ENCODE measurements around the gene TMEM89.

Gene TMEM89

DNA sequence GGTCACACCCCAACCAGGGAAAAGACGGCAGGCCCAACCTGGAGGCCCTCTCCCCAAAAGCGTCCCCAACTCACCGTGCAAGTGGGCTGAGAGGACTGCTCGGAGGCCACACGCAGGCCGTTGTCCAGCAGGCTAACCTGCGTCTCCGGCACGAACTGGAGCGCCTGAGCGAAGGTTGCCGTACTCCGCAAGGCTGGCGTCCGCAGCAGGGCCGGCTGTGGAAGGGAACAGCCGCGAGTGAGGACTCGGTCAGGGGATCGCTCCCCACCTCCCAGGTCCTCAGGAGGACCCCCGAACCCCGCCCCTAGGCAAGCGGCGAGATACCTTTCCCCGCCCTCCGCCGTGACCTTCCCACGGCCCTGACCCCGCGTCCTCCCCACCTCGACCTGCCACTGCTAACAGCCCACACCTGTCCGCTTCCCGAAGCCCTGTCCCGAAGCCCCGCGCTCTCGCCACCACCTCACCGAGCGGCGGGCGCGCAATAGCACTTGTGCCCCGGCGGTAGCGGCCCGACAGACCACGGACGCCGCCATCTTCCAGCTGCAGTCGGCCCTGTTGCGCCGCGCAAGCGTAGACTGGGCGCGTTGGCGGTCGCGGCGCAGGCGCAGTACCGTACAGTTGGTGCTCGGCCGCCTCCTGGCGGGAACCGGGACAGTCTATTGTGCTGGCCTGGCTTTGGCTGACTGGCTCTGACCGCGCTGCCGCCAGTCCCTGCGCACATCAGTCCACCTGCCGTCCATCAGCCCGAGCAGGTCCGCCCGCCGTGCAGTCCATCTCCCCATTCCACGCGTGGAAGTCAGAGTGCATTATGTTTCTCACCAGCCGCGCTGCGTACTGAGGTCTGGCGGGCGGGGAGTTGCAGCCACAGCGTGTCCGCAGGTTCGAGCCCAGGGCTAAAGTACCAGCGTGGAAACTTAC, 12.2 kb downstream of the TMEM89 start, which contains the start of gene UQCRC1:
Gene UQCRC1 (minus strand): TSS at position 559 of the 918 bp plus-strand sequence. CDS start 26 bp downstream, at position 533.
- DNase-seq = peak; percentile 96

DNA sequence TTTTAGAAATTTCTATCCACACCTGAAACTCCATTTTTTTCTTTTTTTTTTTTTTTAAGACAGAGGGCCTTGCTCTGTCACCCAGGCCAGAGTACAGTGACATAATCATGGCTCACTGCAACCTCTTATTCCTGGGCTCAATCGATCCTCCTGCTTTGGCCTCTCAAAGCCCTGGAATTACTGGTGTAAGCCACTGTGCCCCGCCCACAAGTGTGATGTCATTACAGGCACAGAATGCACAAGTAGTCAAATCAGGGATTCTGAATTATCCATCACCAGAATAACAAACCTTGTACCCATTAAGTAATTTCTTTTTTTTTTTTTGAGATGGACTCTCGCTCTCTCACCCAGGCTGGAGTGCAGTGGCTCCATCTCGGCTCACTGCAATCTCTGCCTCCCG, 14.1 kb downstream of the TMEM89 start:
- no peak for DNase-seq

DNA sequence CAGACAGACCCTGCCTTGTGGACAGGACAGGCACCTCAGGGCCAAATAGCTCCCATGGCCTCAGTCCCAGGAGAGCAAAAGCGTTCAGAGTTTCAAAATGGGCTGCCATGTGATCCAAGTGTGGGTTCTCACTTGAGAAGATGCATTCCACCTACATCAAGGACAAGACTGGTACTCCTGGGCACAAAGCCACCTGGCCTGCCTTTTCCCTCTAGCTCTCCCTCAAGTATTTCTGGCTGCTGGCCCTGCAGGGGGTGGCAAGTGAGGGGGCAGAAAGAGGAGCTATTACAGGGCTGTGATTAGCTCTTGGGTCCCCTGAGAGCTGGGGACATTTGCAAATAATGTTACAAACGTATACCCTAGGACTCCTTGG, 20.0 kb downstream of the TMEM89 start:
- DNase-seq = no peak

DNA sequence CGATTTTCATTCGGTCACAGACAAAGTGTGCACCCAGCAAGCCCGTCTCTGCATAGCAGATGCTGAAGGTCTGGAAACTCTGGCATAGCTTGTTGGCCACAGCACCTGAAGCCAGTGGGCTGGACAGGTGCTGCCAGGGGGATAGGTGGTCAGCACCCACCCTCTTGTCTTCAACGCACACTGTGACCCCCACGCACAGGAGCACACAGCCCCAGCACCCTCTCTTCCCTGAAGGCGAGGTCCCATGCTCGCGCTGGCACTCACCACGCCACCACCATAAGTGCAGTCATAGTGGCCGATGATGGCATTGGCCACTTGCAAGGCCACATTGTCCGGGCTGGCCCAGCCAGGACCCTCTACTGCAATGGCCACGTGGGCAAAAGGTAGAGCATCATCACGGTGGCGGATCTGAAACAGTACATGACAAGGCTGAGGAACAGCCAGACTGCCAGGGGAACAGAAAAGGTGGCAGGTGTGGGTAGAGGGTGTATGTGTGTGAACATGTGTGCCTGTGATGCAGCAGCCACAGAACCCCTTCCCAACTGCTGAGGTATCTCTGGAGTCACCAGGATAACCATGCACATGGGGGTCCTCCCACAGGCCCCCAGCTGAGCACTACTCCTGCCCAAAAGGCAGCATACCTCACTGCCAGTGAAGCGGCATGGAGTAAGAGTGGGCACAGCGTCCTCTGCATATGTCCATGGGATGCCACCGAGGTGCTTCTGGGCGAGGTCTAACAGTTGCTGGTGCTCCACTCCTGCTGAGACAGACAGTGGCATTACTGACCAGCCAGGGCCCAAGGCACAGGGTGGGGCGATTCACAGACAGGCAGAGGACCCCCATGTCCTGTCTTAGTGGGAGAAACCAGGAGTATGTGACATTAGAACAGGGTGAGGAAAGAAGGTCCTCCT, 20.6 kb downstream of the TMEM89 start:
- no peak for DNase-seq

DNA sequence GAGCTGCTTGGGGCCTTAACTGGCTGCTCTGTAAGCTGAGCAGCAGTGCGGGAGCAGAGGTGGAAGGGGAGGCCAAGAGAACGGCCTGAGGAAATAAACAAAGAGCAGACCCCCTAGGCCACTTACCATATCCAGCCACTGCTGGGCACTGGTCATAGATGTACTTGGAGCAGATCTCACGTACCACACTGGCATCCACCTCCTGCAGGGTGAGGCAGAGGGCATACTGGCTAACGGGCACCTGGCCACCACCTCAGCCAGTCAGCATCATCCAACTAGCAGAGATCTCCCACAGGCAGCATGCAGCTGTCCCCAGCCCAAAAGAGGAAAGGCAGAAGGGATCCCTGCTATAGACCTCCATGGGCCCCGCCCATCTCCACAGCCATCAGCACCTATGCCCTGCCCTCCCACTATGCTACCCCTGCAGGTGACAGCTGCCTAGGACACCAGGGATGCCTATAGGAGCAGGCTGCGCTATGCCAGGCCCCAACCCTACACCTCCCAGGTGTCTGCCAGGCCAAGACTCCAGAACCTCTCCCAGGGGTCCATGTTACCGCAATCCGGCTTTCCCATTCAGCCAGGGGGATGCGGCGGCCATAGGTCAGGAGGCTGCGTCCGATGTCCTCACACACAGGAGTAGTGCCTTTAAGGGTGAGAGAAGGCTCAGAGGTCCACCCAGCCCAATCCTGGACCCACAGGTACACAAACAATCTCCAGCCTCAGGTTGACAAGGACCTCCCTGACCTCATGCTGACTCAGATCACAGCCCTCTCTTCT, 21.9 kb downstream of the TMEM89 start:
- DNase-seq = no peak

DNA sequence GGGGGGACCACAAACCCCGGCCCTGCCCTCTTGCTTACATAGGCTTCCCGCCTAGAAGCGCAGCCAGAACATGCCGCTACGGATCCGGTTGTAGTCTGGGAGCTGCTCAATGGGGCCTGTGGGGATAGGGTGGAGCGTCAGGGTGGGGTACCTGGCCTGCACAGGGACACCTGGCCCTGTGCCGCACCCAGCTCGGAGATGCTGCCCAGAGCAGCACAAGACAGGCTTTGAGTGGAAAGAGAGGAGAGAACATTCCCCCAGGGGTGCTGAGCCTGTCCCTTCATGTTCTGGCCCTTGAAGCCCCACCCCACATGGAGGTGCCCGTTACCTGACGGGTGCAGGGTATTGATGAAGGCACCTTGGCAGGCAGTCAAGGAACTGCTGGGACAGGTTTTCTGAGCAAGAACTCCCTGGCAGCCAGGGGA, 22.5 kb downstream of the TMEM89 start:
- no peak for DNase-seq

DNA sequence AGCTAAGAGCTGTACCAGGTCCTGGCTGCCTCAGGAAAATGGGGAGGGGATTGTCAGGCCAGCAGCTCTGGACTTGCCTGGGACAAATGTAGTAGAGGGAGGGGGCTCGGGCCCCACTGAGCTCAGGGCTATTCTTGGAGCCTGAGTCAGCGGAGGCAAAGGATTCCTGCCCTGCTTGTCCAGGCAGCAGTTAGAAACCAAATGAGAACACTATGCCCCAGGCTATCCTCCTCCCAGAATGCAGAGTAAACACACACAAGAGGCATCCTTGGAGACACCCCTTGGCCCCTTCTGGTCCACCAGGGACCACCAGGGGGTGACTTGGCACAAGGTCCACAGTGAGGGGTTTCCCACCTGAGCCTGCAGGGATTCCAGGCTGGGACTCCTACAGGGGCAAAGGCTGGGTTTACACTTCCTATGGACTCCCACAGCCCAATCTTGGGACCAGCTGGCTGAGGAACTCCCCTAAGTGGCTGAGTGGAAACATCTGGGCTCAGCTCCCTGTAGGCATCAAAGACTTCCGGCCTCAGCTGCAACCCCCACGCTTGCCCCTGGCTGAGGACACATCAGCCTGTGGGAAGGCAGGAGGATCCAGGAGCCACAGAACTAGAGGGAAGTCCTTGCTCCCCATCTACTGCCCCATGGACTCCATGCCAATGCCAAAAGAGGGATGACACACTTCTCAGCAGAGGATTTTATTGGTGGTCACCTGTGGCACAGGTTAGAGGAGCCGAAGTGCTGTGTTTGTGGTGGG, 23.1 kb downstream of the TMEM89 start:
- peak; percentile 61 for DNase-seq

DNA sequence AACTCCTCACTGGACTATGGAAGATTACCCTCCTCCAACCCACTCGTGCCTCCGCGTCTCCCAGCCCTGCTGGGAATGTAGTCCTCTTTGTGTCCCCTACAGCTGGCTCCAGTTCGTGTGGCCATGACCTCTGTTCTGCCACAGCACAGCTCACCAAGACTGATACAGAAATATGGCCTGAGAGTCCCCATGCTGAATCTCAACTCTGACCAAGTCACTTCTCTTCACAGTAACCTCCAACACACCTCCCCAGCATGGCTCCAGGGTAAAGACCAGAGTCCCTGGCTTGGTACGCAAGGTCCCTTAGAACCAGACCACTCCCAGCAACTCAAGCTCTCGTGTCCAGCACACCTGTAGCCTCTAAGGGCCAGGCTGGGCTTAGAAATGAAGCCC, 24.2 kb downstream of the TMEM89 start:
- no peak for DNase-seq

DNA sequence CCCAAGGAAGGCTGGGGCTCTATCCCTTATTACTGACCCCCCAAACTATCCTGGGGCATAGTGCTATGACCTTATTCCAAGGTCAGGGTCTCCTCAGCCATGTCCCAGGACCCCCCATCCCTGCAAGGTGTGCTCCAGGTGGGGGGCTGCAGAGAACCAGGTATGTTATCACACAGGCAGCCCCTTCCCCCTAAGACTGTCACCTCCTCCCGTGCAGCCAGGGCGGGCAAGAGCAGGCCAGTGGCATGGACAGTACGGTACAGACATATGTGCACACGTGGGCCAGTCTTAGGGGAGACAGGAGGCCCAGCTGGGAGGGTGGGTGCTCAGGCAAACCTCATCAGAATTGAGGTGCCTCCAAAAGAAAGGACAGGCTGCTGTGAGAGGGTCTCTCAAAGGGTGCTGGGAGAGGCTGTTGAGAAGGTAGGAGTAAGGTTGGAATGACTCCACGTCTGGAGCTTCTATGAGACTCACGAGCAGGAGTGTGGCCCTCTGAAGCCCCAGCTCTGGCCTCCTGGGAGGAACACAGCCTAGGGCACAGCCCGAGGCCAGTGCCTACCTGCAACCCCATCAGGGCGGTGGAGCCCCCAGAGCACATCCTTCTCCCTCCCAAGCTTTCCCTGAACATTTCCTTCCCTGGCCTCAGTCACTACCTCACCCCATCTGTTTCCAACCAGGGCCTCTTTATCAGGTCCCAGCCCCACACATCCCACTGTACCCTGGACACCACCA, 24.7 kb downstream of the TMEM89 start:
- no peak for DNase-seq

DNA sequence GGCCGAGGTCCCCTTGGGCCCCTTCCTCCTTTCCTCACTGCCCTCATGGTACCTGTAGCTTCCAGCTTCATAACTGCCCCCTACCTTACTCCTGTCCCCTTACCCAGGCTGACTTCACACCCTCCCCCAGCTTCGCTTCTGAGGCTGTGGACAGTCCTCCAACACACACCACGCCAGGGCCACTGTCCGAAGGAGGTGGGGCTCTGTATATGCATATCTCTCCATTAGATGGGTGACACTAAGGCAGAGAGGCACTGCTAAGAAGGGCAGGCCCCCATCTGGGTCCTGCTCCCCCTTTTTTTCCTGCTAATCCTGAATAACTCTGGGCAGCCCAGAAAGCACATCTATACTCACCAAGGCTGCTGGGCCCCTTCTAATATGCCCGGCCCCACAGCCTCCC, 25.4 kb downstream of the TMEM89 start:
- DNase-seq = no peak

DNA sequence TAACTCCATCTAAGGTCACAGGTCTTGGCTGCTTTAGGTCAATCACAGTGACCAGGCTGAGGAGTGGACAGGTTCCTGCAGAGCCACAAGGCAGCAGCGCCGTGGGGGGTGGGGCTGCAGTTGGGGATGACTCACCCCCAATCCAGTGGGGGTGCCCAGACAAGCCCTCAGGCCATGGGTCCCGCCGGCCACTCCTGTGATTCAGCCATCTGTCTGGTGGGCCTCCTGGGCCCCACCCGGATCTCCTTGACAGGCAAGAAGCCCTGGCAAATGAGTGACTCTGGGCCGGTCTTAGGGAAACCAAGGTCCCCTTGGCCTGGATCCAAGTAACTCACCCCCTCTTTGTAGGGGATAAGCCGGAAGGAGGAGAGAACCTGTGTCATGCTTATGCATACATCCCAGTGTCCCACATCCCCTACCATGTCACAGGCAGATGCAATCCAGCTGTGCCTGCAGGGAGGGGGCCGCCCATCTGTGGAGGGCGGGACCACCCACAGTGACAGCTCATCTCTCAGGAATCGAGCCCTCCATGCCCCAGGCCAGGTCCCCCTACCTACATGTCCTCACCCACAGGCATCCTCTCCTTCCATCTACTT, 25.9 kb downstream of the TMEM89 start:
- no peak for DNase-seq

DNA sequence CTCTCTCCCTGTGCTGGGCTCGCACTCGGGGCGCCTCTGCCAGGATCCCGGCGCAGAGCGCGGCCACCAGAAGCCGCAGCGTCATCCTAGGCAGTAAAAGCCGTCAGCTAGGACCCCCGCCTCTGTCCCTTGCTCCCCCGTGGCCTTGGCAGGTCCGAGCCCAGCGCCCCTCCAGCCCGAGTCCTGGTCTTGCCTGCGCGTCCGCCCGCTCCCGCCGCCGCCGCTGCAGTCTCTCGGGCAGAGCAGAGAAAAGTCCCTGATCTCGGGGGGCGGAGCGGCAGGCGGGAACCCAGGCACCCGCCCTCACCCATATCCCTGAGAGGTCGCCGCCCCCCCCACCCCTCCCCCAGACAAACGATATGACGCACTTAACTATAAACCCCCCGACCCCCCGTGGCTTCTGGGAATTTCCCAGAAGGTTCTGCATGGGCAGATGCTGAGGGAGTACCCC, 26.5 kb downstream of the TMEM89 start, which contains the start of gene COL7A1:
Gene COL7A1 (minus strand): TSS at position 255 of the 451 bp plus-strand sequence. CDS start 170 bp downstream, at position 85.
- no peak for DNase-seq

DNA sequence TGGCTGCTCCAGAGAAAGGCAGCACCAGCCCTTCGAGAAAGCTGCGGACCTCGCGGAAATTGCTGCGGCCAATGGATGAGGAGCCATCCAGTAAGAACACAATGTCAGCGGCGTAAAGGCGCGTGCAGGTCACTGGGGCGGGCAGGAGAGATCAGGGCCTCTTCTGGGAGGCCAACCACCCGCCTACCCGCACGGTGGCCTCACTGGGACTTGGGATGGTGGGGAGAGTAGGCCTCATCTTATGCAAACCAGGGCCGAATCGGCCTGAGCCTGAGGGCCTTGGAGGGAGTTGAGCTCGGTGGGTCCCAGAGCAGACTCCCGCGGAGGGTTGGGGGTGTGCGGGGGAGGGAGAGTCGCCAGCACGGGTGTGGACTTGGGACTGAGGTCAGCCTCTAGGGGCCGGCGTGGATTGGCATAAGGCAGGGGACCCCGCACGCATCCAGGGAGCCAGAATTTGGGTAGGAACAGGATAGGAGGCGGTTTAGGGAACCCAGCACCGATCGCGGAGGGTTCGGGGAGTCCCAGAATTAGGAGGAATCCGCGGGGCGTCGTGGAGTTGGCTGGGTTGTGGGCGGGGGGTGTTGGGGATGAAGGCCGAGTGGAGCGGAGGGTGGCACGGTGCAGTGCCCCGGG, 27.0 kb downstream of the TMEM89 start:
- DNase-seq = no peak

DNA sequence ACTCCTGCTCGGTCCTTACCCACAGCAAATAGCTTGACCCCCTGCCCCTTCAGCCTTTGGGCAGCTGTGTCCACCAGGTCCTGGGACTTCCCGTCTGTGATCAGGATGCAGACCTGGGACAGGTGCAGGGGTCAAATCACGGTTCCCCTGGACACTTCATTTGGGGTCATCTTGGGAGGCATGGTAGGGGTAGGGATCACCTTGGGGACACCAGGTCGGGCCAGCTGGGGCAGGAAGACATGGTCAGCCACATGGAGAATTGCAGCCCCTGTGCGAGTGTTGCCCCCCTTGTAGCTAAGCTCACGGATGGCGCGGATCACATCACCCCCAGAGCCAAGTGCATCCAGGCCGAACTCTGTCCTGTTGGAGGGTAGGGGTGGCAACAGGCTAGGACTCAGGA, 28.2 kb downstream of the TMEM89 start:
- DNase-seq = no peak

DNA sequence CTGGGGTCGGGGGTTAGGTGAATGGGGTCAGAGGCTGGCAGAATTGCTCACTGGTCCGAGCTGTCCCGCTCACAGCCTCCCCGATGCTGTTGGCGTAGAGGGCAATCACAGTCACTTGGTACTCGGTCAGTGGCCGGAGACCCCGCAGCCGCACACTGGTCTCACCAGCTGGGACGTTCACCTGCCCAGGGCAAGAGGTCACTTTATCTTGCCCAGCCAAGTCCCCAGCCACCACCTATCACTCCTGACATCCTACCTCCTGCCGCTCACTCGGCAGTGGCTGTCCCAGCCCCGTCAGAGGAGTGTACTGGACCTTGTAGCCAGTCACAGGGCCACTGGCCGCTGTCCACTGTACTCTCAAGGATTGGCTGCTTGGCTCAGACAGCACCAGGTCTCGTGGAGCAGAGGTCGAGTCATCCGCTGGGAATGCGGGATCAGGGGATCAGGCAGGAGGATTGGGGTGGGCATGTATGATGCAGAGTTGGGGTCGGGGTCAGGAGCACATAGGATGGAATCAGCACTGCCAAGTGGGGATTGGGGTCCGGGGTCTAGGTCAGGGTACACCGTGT, 29.0 kb downstream of the TMEM89 start:
- no peak for DNase-seq

DNA sequence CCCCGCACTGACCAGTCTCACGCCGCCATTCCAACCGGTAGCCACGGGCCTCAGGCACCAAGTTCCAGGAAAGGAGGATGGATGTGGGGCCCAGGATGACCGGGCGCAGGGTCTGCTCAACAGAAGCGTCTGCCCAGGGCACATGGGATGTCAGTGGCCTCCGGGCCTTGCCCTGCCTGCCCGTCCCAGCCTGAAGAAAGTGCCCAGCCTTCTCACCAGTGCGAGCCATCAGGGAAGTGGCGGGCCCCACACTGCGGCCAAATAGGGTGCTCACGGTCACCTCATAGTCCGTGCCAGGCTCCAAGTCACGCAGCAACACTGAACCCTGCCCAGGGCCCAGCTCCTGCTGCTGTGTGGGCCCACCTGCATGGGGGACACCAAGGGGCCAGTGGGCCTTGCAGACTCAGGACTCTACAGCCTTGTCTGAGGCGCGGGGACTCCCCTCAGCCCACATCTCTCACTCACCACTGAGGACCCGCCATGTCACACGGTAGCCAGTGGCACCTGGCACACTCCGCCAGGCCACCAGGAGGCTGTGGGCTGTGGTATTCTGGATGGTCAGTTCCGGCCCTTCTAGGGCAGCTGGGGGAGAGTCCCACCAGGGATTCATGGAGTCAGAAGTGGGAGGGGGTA, 29.6 kb downstream of the TMEM89 start:
- DNase-seq = no peak

DNA sequence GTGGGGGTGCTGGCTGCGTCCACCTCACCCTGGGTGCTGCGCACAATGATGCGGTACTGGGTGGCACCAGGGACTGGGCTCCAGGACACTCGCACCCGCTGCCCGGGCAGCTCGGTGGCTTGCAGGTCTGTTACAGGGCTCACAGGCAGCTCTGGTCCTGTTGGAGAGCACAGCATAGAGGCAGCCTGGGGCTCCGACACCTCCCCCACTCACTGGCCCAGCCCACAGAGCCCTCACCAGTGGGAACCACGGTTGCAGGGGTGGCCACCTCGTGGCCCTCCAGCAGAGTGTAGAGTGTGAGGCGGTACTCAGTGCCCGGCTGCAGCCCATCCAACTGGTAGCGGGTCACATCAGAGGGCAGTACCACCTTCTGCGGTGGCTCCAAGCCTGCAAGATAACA, 30.1 kb downstream of the TMEM89 start:
- no peak for DNase-seq

DNA sequence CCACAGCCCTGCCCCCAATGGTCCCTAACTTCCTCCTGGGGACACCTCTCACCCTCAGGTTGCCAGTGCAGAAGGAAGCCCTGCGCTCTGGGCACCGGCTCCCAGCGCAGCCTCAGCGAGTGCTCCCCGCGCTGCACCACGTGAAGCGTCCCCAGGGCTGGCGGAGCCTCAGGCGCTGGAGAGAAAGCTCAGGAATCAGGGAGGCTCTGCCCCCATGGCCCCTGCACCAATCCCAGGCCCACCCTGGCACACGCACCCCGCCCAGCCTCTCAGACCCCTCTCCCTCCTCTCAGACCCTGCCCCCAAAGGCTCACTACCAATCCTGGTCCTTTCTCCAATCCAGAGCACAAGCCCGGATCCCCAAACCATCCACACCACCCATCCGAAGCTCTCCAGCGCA, 33.3 kb downstream of the TMEM89 start:
- DNase-seq = no peak

DNA sequence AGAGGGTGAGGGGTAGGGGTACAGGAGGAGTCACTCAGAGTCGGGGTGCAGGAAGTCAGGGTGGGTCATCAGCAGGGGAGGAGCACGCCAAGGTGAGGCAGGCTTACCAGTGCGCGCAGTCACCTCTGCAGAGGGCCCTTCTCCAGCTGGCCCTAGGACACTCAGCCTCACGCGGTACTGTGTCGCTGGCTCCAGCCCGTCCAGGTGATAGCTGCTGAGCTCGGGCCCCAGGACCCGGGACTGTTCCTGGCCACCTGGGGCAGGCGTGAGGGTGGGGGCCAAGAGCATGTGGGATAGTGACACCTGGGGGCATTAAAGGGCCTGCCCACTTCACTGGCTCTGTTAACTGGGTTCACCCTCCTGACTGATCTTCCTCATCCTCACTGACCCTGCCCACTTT, 33.9 kb downstream of the TMEM89 start:
- DNase-seq = no peak
